HG03064 (cell line): ENCODE measurements around the gene SF1.

ENCODE experiments used
- ATAC-seq: cut with Tn5 transposase; IDR thresholded peaks from one replicate; pipeline ENCODE4 v1.9.1; 2021; ENCODE audit warnings: low read depth; ENCODE audit not compliant: unreplicated experiment

SF1 gene

DNA sequence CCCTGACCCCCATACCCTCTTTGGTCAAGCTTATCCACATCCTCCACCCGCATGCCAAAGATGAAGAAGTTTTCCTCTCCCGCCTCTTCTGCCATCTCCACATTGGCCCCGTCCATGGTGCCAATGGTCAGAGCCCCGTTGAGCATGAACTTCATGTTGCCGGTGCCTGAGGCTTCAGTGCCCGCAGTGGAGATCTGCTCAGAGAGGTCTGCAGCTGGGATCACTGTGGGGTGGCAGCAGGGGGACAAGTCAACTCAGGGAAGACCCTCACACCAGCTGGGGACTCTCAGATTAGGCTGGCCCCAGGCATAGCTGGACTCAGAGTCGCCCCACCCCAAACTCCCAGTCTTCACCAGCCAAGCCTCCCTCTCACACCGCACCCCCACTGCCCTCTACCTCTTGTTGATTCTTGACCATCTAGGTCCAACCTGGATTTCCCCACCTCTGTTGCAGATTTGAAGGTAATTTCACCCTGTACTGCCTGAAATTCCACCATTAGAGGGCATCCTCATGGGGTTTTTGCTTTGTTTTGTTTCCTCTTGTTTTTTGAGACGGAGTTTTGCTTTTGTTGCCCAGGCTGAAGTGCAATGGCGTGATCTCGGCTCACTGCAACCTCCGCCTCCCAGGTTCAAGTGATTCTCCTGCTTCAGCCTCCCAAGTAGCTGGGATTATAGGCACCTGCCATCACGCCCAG, 27.8 kb downstream of the SF1 start:
- no peak for ATAC-seq

DNA sequence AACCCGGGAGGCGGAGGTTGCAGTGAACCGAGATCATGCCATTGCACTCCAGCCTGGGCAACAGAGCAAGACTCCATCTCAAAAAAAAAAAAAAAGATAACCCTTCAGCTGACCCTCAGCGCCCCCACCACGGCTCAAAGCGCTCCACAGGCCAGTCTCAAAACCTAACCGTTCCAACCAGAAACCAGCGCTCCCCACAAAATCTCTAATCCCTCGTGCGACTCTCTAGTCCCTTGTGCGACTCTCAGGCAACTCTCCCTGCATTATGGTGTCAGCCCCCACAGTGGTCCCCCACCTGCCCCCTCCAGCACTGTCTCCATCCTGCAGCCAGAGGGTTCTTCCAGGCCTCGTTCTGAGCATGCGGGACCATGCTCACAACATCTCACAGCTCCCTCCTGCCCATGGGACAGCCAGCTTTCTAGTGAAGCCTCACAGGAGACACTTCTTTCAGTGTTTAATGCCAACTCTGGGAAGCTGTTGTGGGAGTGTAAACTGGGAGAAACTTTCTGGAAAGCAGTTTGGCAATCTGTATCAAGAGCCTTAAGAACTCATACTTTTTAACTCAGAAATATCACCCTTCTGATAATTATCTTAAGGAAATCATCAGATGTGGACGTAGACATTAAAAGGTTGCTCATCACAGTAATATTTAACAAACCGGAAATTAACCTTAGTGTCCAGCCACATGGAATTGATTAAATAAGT, 30.2 kb downstream of the SF1 start:
- ATAC-seq: no peak

DNA sequence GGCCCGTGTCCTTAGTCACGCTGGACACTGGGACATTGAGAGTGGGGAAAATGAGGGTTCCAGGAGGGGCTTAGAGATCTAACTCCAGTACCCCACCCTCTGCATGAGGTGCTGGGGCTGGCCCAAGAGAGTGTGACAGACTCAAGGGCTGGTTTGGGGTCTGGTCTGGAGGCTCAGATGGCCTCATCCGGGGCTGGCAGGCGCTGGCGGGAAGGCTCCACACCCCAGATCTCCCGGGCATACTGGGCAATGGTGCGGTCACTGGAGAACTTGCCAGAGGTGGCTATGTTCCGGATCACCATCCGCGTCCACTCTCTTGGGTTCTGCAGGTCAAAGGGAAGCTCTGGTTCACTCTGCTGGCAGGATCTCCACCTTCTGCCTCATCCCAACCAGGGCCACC, 31.9 kb downstream of the SF1 start:
- ATAC-seq: no peak

DNA sequence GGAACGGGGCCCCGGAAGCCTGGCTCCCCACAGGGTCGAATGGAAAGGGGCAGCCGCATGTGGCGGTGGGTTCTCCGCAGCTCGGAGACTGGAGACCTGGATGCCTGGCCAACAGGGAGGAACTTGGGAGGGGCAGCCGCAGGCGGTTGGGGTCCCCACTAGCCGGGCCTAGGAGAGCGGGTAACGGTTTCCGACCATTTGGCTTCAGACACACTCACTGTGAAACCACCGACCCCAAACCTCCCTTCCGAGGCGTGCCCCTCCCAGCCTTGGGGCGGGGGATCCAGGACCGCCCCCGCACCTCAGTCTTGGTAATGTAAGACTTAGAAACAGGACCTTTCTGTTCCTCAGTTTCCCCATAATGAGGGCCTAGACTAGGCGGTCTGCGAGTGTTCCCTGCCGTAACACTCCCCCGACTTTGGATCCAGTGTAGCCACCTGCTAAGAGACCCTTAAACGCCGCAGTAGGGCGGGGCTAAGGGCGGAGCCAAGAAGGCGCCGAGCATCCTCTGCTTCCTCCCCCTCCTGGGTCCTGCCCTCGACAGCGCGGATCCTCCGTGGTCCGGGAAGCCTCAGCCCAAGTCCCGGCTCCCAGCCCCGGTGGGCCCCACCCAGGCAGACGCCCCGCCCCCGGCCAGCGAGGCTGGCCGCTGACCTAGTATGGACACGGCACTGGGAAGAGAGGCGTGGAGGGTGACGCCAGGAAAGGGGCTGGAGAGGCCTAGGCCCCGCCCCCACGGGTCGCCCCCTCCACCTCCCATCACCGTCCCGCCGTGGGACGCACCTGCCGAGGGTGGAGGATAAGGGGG, 32.6 kb downstream of the SF1 start:
- ATAC-seq: no peak

DNA sequence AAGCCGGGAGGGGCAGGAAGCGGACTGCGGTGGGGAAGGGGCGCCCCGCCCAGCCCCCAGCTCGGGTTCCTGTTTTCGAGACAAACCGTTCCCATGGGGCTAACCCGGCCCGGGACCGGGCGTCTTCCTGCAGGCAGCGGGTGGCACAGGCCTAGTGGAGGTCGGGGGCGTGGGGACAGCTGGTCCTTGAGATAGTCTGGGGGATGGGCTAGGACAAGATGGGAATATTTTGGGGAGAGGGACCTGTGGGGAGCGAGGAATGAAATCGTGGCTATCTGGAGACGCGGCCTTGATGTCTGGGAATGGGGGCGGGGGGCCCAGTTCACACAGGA, 33.2 kb downstream of the SF1 start:
- no peak for ATAC-seq

DNA sequence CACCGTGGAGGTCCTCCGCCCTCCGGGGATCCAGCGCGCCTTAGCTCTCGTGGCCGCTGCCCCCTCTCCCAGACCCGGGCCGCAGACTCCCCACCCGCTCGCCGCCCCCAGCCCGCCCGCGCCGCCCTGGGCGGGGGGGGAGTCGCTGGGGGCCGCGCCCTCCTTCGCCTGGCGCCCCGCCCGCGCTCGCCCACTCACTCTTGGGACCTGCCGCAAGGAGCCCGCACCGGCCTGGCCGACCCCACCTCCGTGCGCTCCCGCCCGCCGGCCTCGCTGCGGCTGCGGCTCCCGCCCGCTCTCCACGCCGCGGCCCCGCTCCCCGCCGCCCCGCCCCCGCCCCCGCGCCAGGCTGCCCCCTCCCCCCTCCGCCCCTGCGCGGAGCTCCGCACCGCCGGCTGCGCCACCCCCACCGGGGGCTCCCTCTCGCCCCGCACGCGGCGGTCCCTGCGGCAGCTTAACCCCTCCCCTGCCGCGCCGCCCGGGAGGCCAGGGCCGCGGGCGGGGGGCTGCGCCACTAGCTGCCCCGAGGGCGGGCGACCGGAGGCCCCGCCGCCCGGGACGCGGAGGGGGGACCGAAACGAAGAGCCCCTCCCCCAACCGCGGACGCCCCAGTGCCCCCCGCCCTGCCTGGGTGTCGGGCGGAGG, 33.7 kb downstream of the SF1 start:
- ATAC-seq: no peak

DNA sequence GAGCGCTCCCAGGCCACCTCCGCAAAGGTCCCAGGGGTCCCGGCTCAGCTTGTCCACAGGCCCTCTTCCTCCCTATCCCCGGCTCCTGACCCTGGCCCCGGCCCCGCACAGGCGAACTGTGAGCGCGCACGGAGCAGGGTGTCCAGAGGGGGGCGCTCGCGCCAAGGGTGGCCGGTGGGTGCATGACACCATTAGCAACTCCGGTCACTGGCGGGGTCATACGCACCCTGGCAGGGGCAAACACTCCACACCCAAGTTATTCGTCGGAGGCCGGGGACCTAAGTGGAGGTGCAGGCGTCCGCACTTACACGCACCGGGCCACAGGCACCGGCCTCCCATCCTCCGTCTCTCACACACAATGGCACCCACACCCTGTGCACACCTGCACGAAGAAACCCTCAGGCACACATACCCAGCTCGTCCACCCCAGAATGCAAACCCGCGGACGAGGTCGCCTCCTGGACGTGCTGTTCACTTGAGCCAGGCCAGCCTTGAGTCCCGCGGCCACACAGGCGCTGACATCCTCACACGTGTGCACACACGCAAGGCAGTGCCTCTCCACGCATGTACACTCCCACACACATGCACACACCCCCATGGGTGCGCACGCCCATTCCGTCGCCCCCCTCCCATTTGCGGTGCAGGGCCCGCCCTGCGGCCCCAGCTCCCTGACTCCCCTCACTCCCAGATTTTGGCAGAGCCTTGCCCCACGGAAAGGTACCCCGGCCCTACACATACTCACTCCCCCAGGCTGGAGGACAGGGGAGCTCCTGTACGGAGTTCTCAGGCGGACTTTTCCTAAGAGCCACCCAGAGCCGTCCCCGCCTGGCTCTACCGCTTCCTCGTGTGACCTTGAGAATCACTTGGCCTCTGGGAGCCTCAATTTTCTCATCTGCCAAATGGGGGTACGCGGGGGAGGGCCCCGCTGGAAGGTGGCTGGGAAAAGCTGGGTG, 34.5 kb downstream of the SF1 start, which contains the start of gene RASGRP2:
Gene RASGRP2, minus strand, starts transcription at position 552 of the 953 bp plus-strand sequence. CDS start 1,276 bp downstream, outside the sequence.
- ATAC-seq: no peak

DNA sequence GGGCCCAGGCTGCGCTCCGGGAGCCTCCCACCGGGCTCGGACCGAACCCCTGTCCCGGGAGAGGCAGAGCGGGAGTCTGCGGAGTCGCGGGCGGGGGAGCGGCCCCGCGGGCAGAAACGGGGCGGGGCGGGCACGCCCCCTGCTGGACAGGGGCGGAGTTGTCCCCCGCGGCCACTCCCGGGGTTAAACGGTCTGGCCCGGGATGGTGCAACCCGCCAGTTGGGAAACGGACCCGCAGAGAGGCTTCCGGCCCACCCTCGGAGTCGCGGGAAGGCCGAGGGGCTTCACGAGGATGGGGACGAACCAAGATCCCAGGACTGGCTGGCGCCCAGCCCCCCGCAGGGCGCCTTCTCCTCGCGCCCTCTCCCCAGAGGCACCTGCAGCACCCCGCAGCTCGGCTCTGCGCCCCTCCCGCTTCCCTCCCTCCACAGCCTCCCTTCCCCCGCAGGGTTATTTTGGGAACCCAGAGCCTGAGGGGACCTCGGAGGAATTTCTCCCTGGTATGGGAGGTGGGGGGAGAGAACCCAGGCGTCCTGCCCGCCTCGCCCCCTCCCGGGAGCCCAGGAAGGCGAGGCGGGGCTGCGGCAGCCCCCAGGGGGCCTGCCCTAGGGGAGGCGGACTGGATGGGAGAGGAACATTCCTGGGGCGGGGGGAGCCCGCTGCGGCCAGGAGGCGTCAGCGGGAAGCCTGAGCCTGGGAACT, 35.3 kb downstream of the SF1 start:
- ATAC-seq: no peak

DNA sequence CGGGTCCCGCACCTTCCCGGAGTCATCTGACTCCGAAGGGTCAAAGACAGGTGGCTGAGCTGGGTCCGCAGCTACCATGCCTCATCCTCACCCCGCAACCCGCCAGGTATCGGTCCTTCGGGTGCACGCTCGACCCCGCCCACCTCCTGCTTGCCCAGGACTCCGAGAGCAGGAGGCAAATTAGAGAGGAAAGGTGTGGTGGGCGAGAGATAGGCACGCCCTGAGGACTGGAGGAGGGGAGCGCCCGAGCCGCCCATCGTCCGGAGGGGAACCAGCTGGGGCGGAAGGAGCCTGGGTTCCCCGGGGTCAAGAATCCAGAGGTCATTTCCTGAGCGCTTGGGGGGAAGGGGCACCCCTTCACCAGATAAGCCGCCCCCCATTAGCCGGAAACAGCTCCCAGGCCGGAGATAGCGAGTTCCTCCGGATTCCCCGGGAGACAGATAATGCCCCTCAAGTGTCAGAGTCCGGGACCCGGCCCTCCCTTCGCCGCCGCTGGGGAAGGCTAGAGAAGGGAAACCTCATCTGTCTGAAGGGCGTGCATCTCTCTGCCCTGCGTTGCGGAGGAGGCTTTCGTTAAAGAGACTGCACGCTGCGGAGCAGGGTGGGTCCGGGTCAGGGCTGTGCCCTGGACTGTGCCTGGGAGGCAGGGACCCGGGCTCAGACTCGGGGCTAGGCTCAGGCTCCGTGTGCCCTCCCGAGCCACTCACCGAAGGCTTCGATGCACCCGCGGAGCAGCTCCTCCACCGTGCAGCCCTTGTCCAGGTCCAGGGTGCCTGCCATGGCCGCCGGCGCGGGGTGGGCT, 36.1 kb downstream of the SF1 start:
- no peak for ATAC-seq

DNA sequence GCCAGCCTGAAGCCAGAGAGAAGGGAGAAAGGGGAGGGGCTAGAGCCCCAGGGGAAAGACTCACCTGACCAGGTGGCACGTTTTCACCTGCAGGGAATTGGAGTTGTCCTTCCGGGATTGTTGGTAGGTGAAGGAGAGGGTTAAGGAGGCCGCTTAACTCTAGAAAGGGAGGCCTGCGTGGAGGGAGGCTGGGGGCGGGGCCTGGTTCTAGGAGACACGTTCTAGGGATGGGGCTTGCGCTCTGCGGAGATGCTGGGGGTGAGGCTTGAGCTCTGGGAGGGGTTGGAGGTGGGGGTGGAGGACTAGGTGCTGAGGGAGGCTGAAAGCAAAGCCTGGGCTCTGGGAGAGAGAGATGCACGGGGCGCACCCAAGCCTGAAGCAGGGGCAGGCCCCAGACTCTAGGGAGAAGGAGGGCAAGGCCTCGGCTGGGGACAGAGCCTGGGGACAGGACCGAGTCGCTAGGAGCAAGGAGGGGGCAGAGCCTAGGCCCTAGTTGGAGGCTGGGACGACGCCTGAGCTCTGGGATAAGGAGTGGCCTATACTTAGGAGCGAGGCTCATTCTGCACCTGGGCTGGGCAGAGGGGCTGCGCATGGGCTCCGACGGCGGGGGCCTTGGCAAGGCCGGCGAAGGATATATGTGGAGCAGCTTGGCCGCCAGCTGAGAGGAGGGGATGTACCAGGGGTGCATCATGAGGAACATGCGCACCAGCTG, 36.8 kb downstream of the SF1 start:
- ATAC-seq: no peak

DNA sequence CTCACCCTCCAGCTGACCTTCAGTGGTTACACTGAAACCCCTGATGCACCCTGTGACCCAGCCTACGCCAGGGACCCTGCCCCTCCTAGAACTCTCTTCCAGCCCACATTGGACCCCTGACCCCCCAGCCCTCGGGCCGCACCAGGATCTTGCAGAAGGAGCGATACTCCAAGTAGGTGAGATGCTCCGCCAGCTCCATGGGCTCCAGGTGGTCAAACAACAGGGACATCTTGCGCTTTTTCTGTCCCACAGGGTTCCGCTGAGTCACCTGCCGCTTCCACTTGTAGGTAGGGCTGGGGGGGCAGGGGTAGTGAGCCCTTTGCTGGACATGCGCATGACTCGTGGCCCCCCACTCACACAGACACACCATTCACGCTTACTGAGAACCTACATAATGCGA, 38.5 kb downstream of the SF1 start:
- ATAC-seq: no peak

DNA sequence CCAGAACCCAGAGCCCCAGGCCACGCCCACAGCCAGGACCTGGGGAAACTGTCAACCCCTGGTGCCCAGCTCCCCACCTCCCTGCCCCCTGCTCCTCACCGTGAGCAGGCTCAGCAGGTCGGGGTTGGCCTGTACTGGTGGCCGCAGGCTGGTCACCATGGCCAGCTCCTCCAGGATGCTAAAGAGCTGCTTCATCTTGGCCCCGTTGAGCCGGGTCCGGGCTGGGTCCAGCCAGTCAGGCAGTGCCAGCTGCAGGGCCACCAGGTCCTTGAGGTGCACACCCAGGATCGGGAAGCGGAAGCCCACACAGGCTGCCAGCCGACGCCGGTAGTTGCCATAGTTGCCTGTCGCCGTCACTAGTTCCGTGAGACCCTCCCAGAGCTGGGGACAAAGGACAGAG, 41.7 kb downstream of the SF1 start:
- ATAC-seq: no peak

DNA sequence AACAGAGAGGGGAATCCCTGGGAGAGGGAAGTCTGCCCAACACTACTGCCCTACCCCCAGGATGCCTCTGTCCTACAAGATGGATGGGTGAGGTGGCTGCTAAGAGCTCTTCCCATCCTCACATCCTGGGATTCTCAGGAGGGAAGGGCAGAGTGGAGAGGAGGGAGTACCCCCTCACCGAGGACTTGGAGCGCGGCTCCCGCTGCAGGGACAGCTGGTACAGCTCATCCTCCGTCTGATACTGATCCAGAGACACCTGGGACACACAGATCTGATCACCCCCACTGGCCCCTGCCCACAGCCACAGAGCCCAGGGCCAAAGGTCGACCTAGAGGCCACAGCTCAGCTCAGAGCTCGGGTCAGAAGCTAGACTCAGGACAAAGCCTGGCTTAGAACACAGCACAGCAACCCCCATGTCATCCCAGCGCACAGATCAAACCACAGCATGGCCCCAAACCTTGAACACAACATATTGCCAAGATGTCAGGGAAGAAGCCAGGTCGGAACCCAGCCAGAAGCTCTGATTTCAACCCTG, 42.5 kb downstream of the SF1 start:
- ATAC-seq: no peak

DNA sequence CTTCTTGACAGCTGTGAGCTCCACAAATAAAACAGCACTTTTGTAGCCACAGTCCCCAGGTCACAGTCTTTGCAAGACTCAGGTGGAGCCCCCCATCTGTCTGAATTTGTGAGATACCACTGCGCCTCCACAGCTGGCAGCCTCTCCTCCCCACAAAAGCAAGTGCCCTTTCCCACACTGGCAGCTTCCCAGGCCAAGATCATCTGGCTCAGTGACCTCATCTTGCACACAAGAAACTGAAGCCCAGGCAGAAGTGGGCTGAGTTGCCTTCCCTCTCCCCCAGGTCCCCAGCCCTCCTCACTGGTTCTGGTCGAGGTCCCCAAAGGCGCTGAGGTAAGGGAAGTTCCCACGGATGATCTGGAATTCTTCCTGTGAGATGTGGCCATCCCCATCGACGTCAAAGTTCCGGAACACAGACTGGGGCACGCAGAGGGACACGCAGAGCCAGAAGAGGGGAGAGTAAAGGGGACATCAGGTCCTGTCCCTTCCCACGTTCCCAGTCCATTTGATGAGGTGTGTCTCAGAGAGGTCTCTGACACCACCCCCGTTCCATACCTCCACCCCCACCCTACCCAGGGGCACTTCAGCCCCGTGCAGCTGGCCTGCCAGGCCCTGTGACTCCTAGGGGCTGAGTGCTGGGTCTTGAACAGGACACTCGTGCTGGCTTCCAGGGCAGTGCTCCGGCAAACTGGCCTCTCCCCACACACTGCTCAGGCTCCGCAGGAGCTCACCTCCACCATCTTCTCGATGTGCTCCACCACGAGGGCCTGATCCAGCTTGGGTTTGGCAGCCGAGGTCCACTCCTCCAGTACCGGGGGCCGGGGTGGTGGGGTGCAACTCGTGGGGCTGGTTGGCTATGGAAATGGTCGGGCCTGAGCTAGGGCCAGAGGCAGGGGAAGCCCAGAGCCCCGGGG, 43.3 kb downstream of the SF1 start:
- no peak for ATAC-seq

DNA sequence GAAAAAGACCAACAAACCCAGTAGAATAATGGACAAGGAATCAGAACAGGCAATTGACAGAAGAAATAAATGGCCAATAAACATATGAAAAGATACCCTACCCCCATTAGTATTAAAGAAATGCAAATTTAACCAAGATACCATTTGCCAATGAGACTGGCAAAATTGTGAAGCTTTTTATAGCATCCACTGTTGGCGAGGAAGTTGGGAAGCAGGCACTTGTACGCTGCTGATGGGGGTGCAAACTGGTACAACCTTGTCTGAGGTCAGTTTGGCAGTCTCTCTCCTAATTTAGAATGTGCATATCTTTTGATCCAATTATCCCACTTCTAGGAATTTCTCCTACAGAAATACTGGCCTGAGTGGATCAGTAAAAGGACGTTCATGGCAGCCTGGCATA, 46.7 kb downstream of the SF1 start:
- ATAC-seq: no peak

DNA sequence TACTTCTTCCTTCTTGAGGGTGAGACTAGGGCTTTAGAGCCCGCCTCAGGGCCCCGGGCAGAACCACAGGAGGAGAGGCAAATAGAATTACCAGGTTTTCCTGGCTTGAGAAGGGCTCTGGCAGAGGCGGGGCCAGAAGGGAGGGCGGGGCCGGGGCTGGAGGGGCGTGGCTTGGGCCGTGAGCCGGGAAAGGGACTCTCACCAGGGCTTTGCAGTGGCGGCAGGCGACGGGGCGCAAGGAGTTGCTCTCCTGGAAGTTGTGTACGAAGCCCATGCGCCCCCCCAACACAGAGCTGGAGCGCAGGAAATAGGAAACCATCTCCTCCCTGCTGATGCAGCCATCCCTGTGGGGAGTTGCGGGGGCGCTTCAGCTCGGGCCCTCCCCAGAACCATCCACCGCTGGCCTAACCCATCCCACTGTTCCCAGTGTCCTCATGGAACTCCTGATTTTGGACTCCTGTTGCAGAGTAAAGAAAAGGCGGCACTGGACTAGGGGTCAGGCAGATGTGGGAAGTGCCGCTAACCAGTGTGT, 48.4 kb downstream of the SF1 start:
- no peak for ATAC-seq
